WTC11 (cell line): Measurements from ENCODE around the gene VDR. TPM values are rescaled to one million over a fixed set of nuclear protein-coding genes. Genes with fewer than 3 reads are reported as not detected.

ENCODE experiments used
- ATAC-seq: fragments of 200-7000 bp; cut with Tn5 transposase; 2 replicates; pipeline ENCODE4 v1.10.0; 2021; ENCODE audit warnings: mild to moderate bottlenecking, moderate library complexity
- CTCF ChIA-PET: fragments of 300-600 bp; sonication (Branson Sonifier 250); formaldehyde crosslinking; loops from one replicate; lab custom pipeline; 2021; ENCODE audit warnings: antibody characterized with exemption; lab: Charles Lee
- POLR2A ChIA-PET: fragments of 350-600 bp; sonication (Branson Sonifier 250); formaldehyde crosslinking; loops from one replicate; lab custom pipeline; 2021; ENCODE audit warnings: antibody characterized with exemption; lab: Charles Lee
- DNase-seq: peaks from one replicate; pipeline ENCODE4 v3.0.0; 2021; ENCODE audit warnings: low spot score
- H3K27ac Mint-ChIP-seq: 2 replicates; pipeline ENCODE4 v1.8.0; 2021; ENCODE audit warnings: mixed read lengths
- H3K27me3 Mint-ChIP-seq: 2 replicates; pipeline ENCODE4 v1.8.0; 2021; ENCODE audit warnings: low read depth, mild to moderate bottlenecking, moderate library complexity, mixed read lengths
- H3K36me3 Mint-ChIP-seq: 2 replicates; pipeline ENCODE4 v1.8.0; 2021; ENCODE audit warnings: mixed read lengths
- H3K4me1 Mint-ChIP-seq: 2 replicates; pipeline ENCODE4 v1.8.0; 2022; ENCODE audit warnings: mixed read lengths
- H3K4me3 Mint-ChIP-seq: 2 replicates; pipeline ENCODE4 v1.8.0; 2021; ENCODE audit warnings: mild to moderate bottlenecking, moderate library complexity, mixed read lengths
- H3K9me3 Mint-ChIP-seq: 2 replicates; pipeline ENCODE4 v1.8.0; 2021; ENCODE audit warnings: mixed read lengths
- ARID4B ChIP-seq: sonication (generic); formaldehyde crosslinking; IDR thresholded peaks from 2 replicates; pipeline ENCODE4 v1.8.0; 2023; ENCODE audit warnings: missing genetic modification reagents, mild to moderate bottlenecking, borderline replicate concordance
- CREM ChIP-seq: sonication (generic); formaldehyde crosslinking; IDR thresholded peaks from 2 replicates; pipeline ENCODE4 v1.8.1; 2022; ENCODE audit warnings: mild to moderate bottlenecking, missing genetic modification reagents, moderate library complexity
- E2F5 ChIP-seq: sonication (generic); formaldehyde crosslinking; IDR thresholded peaks from 2 replicates; pipeline ENCODE4 v1.8.1; 2022; ENCODE audit warnings: mild to moderate bottlenecking, moderate library complexity, missing genetic modification reagents
- FOXP1 ChIP-seq: sonication (generic); formaldehyde crosslinking; IDR thresholded peaks from 2 replicates; pipeline ENCODE4 v1.8.0; 2022; ENCODE audit warnings: missing genetic modification reagents, mild to moderate bottlenecking, moderate library complexity, borderline replicate concordance
- FOXP4 ChIP-seq: sonication (generic); formaldehyde crosslinking; IDR thresholded peaks from 2 replicates; pipeline ENCODE4 v1.8.0; 2022; ENCODE audit warnings: mild to moderate bottlenecking, missing genetic modification reagents
- GABPB1 ChIP-seq: sonication (generic); formaldehyde crosslinking; IDR thresholded peaks from 2 replicates; pipeline ENCODE4 v1.8.1; 2023; ENCODE audit warnings: mild to moderate bottlenecking, missing genetic modification reagents
- GRHL2 ChIP-seq: fragments of 250-450 bp; sonication (Bioruptor Pico); IDR thresholded peaks from 2 replicates; pipeline ENCODE4 v1.8.0; 2022; ENCODE audit warnings: mild to moderate bottlenecking, moderate library complexity; ENCODE audit not compliant: insufficient replicate concordance, severe bottlenecking
- NFYB ChIP-seq: sonication (generic); formaldehyde crosslinking; conservative IDR thresholded peaks from 2 replicates; pipeline ENCODE4 v1.8.0; 2022; ENCODE audit warnings: low read depth, missing genetic modification reagents
- NR2C2 ChIP-seq: sonication (generic); formaldehyde crosslinking; IDR thresholded peaks from 2 replicates; pipeline ENCODE4 v1.8.0; 2022; ENCODE audit warnings: mild to moderate bottlenecking, missing genetic modification reagents
- NR3C1 ChIP-seq: sonication (generic); formaldehyde crosslinking; conservative IDR thresholded peaks from 2 replicates; pipeline ENCODE4 v1.8.1; 2023; ENCODE audit warnings: low read depth, mild to moderate bottlenecking, missing genetic modification reagents
- OVOL2 ChIP-seq: fragments of 250-450 bp; sonication (Bioruptor Pico); IDR thresholded peaks from 2 replicates; pipeline ENCODE4 v1.9.0; 2021; ENCODE audit warnings: mild to moderate bottlenecking, borderline replicate concordance
- PRDM15 ChIP-seq: sonication (generic); formaldehyde crosslinking; IDR thresholded peaks from 2 replicates; pipeline ENCODE4 v1.8.0; 2022; ENCODE audit warnings: missing genetic modification reagents
- SOX15 ChIP-seq: fragments of 250-450 bp; sonication (Bioruptor Pico); IDR thresholded peaks from 2 replicates; pipeline ENCODE4 v1.9.0; 2021; ENCODE audit warnings: mild to moderate bottlenecking
- TCF7 ChIP-seq: sonication (generic); formaldehyde crosslinking; IDR thresholded peaks from 2 replicates; pipeline ENCODE4 v1.8.0; 2022; ENCODE audit warnings: mild to moderate bottlenecking, low read depth, missing genetic modification reagents, moderate library complexity
- USF1 ChIP-seq: sonication (generic); formaldehyde crosslinking; IDR thresholded peaks from 2 replicates; pipeline ENCODE4 v1.8.0; 2022; ENCODE audit warnings: mild to moderate bottlenecking, missing genetic modification reagents
- ZNF281 ChIP-seq: sonication (generic); formaldehyde crosslinking; IDR thresholded peaks from 2 replicates; pipeline ENCODE4 v1.8.0; 2023; ENCODE audit warnings: mild to moderate bottlenecking, missing genetic modification reagents
- ZSCAN18 ChIP-seq: fragments of 250-450 bp; sonication (Bioruptor Pico); IDR thresholded peaks from 2 replicates; pipeline ENCODE4 v2.1.2; 2022; ENCODE audit warnings: mild to moderate bottlenecking, moderate library complexity
- total RNA-seq: library from RNA; stranded (reverse); gene quantifications from 3 replicates; pipeline ENCODE4 v1.2.3, GENCODE V29; 2021

Gene VDR
- total RNA-seq, 1 experiment from 2014 or later: 1.3 TPM

- TF ChIP-seq ZNF281 (CRISPR knock-in tag): no peak
- TF ChIP-seq GRHL2 (CRISPR knock-in tag): no peak
- TF ChIP-seq FOXP4 (CRISPR knock-in tag): no peak
- no peak for TF ChIP-seq NFYB (CRISPR knock-in tag)
- no peak for TF ChIP-seq E2F5
- TF ChIP-seq PRDM15 (CRISPR knock-in tag): no peak
- TF ChIP-seq NR2C2 (CRISPR knock-in tag): no peak
- TF ChIP-seq, all 79 proteins: peak for 0
- H3K4me1 Mint-ChIP-seq: peaks cover 14% of the 10 kb centered on the region
- POLR2A ChIA-PET: no interaction called here
- peaks cover 26% of the 10 kb centered on the region for H3K27me3 Mint-ChIP-seq
- no peak overlapping the region for H3K4me3 Mint-ChIP-seq
- CTCF ChIA-PET: interaction anchor here (1.0 to 2.1 kb wide), 3 partner anchors 8 to 34 kb away, joined by 3 to 13 read pairs (median 9); partner anchors contain the start of gene VDR
- H3K36me3 Mint-ChIP-seq: no peaks in the 10 kb centered on the region
- ATAC-seq (no peak), DNase-seq (no peak)
- H3K9me3 Mint-ChIP-seq: no peaks in the 10 kb centered on the region
- H3K27ac Mint-ChIP-seq: no peak overlapping the region
These were observed 33.8 kb upstream of the VDR start for GRCh38 chr12:47938594-47938993.

GRCh38 chr12:47938093-47938492, 33.3 kb upstream of the VDR start:
- POLR2A ChIA-PET: no interaction called here
- Mint-ChIP-seq H3K4me1 (peaks cover 14% of the 10 kb centered on the region), H3K9me3 (no peaks in the 10 kb centered on the region), H3K27me3 (peaks cover 23% of the 10 kb centered on the region), H3K27ac (no peak overlapping the region), H3K36me3 (no peaks in the 10 kb centered on the region), H3K4me3 (no peak overlapping the region)
- no peak for ATAC-seq
- no peak for DNase-seq
- CTCF ChIA-PET: interaction anchor here (0.5 to 2.1 kb wide), 4 partner anchors 8 to 1209 kb away, joined by 3 to 13 read pairs (median 6); partner anchors contain the start of gene VDR
- TF ChIP-seq USF1 (CRISPR knock-in tag) (no peak), TCF7 (no peak), OVOL2 (no peak), SOX15 (no peak), CREM (CRISPR knock-in tag) (no peak), ZSCAN18 (CRISPR knock-in tag) (no peak), ARID4B (no peak), GABPB1 (CRISPR knock-in tag) (no peak), FOXP1 (no peak), NR3C1 (CRISPR knock-in tag) (no peak)
